ENCODE results near the gene MBNL2. TPM values are rescaled to one million over a fixed set of nuclear protein-coding genes. Genes with fewer than 3 reads are reported as not detected.

Gene MBNL2
- total RNA-seq, 1 experiment from 2014 or later: 74.3 TPM

- DNase-seq (ENCODE audit: unreplicated experiment): no peak
- intact Hi-C loops (cut with micrococcal nuclease): no loop called here
- H3K27ac Mint-ChIP-seq (ENCODE audit: low read depth, unreplicated experiment): peak overlapping the region; percentile 92
- peaks cover 48% of the 10 kb centered on the region for H3K36me3 Mint-ChIP-seq (ENCODE audit: insufficient read depth, unreplicated experiment)
- BruUV-seq (replicated peaks): no TSS peak
- no peaks in the 10 kb centered on the region for H3K9me3 Mint-ChIP-seq (ENCODE audit: unreplicated experiment)
- ChIA-PET POLR2A (interaction anchor here (0.8 to 10.6 kb wide), 13 partner anchors 8 to 72 kb away, joined by 3 to 211 read pairs (median 5); partner anchors contain the start of gene MBNL2), CTCF (interaction anchor here (0.6 to 2.7 kb wide), 10 partner anchors 8 to 254 kb away, joined by 3 to 28 read pairs (median 4); partner anchors contain the start of gene MBNL2)
- H3K4me1 Mint-ChIP-seq (ENCODE audit: insufficient read depth, unreplicated experiment): peaks cover 57% of the 10 kb centered on the region
- H3K27me3 Mint-ChIP-seq (ENCODE audit: insufficient read depth, unreplicated experiment): no peaks in the 10 kb centered on the region
- no peak for TF ChIP-seq CTCF (IDR thresholded peaks at IDR 0.05; ENCODE audit: unreplicated experiment)
- H3K4me3 Mint-ChIP-seq (ENCODE audit: unreplicated experiment): no peak overlapping the region
Observed at GRCh38 chr13:97272526-97272925, 50.4 kb downstream of the MBNL2 start.

GRCh38 chr13:97273341-97273831 is 51.3 kb downstream of the MBNL2 start:
- peak overlapping the region; percentile 92 for H3K27ac Mint-ChIP-seq (ENCODE audit: low read depth, unreplicated experiment)
- H3K4me3 Mint-ChIP-seq (ENCODE audit: unreplicated experiment): peak overlapping the region; percentile 54
- BruUV-seq (replicated peaks): no TSS peak
- H3K27me3 Mint-ChIP-seq (ENCODE audit: insufficient read depth, unreplicated experiment): no peaks in the 10 kb centered on the region
- peaks cover 57% of the 10 kb centered on the region for H3K4me1 Mint-ChIP-seq (ENCODE audit: insufficient read depth, unreplicated experiment)
- ChIA-PET CTCF (interaction anchor here (1.1 to 2.7 kb wide), 10 partner anchors 9 to 149 kb away, joined by 3 to 28 read pairs (median 5); partner anchors contain the start of gene MBNL2), POLR2A (interaction anchor here (1.0 to 10.6 kb wide), 13 partner anchors 9 to 163 kb away, joined by 3 to 211 read pairs (median 5); partner anchors contain the start of genes MBNL2 and RAP2A)
- TF ChIP-seq CTCF (IDR thresholded peaks at IDR 0.05; ENCODE audit: unreplicated experiment): no peak
- DNase-seq (ENCODE audit: unreplicated experiment): peak; percentile 83
- no peaks in the 10 kb centered on the region for H3K9me3 Mint-ChIP-seq (ENCODE audit: unreplicated experiment)
- peaks cover 48% of the 10 kb centered on the region for H3K36me3 Mint-ChIP-seq (ENCODE audit: insufficient read depth, unreplicated experiment)
- intact Hi-C loops (cut with micrococcal nuclease): no loop called here

- ChIA-PET POLR2A (interaction anchor here (0.6 to 8.9 kb wide), 13 partner anchors 11 to 1341 kb away, joined by 3 to 268 read pairs (median 4); partner anchors contain the start of genes MBNL2 and RAP2A), CTCF (interaction anchor here (0.7 to 2.2 kb wide), 7 partner anchors 20 to 158 kb away, joined by 3 to 8 read pairs (median 4); partner anchors contain the start of gene MBNL2)
- Mint-ChIP-seq H3K4me1 (ENCODE audit: insufficient read depth, unreplicated experiment) (peaks cover 63% of the 10 kb centered on the region), H3K27ac (ENCODE audit: low read depth, unreplicated experiment) (peak overlapping the region; percentile 92), H3K4me3 (ENCODE audit: unreplicated experiment) (peak overlapping the region; percentile 11), H3K9me3 (ENCODE audit: unreplicated experiment) (no peaks in the 10 kb centered on the region), H3K27me3 (ENCODE audit: insufficient read depth, unreplicated experiment) (no peaks in the 10 kb centered on the region), H3K36me3 (ENCODE audit: insufficient read depth, unreplicated experiment) (peaks cover 44% of the 10 kb centered on the region)
- TF ChIP-seq CTCF (IDR thresholded peaks at IDR 0.05; ENCODE audit: unreplicated experiment): no peak
- intact Hi-C loops (cut with micrococcal nuclease): loop anchor here (1.0 kb wide), 2 partner anchors 17 to 50 kb away; no protein-coding TSS in a partner anchor
- no TSS peak for BruUV-seq (replicated peaks)
- DNase-seq (ENCODE audit: unreplicated experiment): peak; percentile 95
Observed at GRCh38 chr13:97274829-97275649, 52.9 kb downstream of the MBNL2 start.

Measured in MCF 10A (cell line).